GM12878 (cell line): Measurements from ENCODE around the gene DAPK3. TPM values are rescaled to one million over a fixed set of nuclear protein-coding genes. Genes with fewer than 3 reads are reported as not detected.

Experiments used
- ATAC-seq: fragments of 200-7000 bp; cut with Tn5 transposase; 3 replicates; pipeline ENCODE4 v1.9.1; 2020; ENCODE audit warnings: mild to moderate bottlenecking, moderate library complexity
- BruUV-seq: library from RNA; stranded (reverse); fragments of 400-500 nt; replicated peaks from 2 replicates; lab custom pipeline; 2021; lab: Mats Ljungman, UMichigan
- CTCF ChIA-PET: fragments of 300-600 bp; sonication (Branson Sonifier 250); formaldehyde crosslinking; extraction: SDS; loops from one replicate; lab custom pipeline; 2021; ENCODE audit warnings: inconsistent platforms; lab: Yijun Ruan, JAX
- POLR2A ChIA-PET: fragments of 350-600 bp; formaldehyde crosslinking; extraction: SDS; loops from one replicate; lab custom pipeline; 2021; ENCODE audit warnings: inconsistent platforms; lab: Charles Lee
- RAD21 ChIA-PET: fragments of 300-600 bp; sonication (Branson Sonifier 250); formaldehyde crosslinking; loops from one replicate; lab custom pipeline; 2023; ENCODE audit warnings: antibody characterized with exemption; ENCODE audit not compliant: unreplicated experiment; lab: Charles Lee
- SMC1A ChIA-PET: fragments of 300-600 bp; sonication (Branson Sonifier 250); formaldehyde crosslinking; loops from one replicate; lab custom pipeline; 2023; ENCODE audit not compliant: unreplicated experiment, uncharacterized antibody; lab: Charles Lee
- DNase-seq: peaks from one replicate; pipeline ENCODE4 v3.0.0-alpha.2; 2011; ENCODE audit warnings: low read depth, low spot score
- FAIRE-seq: peaks from 3 replicates; lab custom pipeline; 2011; peaks lifted over from hg19 to GRCh38; lab: Jason Lieb, UNC
- H2AFZ ChIP-seq: 2 replicates; pipeline ENCODE4 v1.6.0; 2011; ENCODE audit warnings: low read depth, low read length, control low read depth; ENCODE audit not compliant: control insufficient read depth
- H3K27ac ChIP-seq: 2 replicates; pipeline ENCODE4 v1.5.1; 2011; ENCODE audit warnings: control low read depth; ENCODE audit not compliant: control insufficient read depth, insufficient read depth
- H3K27me3 ChIP-seq, 2 experiments: replicated peaks in 1 of 2; 2 replicates each; pipeline versions ENCODE4 v1.6.0 to v1.6.1; 2011; ENCODE audit warnings: low read length in 1 of 2; ENCODE audit not compliant: control insufficient read depth in 2 of 2, insufficient read depth in 2 of 2
- H3K36me3 ChIP-seq, 2 experiments: 2 replicates each; pipeline ENCODE4 v1.5.1; 2011; ENCODE audit warnings: low read length in 1 of 2; ENCODE audit not compliant: control insufficient read depth in 2 of 2, insufficient read depth in 2 of 2
- H3K4me1 ChIP-seq: 2 replicates; pipeline ENCODE4 v1.6.1; 2011; ENCODE audit warnings: mild to moderate bottlenecking, low read length, moderate library complexity, mixed read lengths; ENCODE audit not compliant: control insufficient read depth, insufficient read depth
- H3K4me2 ChIP-seq: 2 replicates; pipeline ENCODE4 v1.6.0; 2011; ENCODE audit warnings: control low read depth; ENCODE audit not compliant: control insufficient read depth, insufficient read depth
- H3K4me3 ChIP-seq: fragments of 200-600 bp; sonication (generic); 2 replicates; pipeline ENCODE4 v1.5.1; 2016
- H3K79me2 ChIP-seq: 2 replicates; pipeline ENCODE4 v1.6.0; 2011; ENCODE audit warnings: low read length; ENCODE audit not compliant: control insufficient read depth, insufficient read depth
- H3K9ac ChIP-seq: 2 replicates; pipeline ENCODE4 v1.8.0; 2011; ENCODE audit warnings: low read length, control low read depth, mixed read lengths; ENCODE audit not compliant: control insufficient read depth, insufficient read depth
- H3K9me3 ChIP-seq: replicated peaks from 3 replicates; pipeline ENCODE4 v1.5.1; 2011; ENCODE audit warnings: mild to moderate bottlenecking, low read length; ENCODE audit not compliant: control insufficient read depth, insufficient read depth
- H4K20me1 ChIP-seq: 2 replicates; pipeline ENCODE4 v1.6.0; 2011; ENCODE audit not compliant: control insufficient read depth, insufficient read depth
- HDAC6 ChIP-seq: fragments of 200-600 bp; sonication (generic); IDR thresholded peaks from one replicate; pipeline ENCODE4 v1.8.0; 2017; ENCODE audit warnings: antibody characterized with exemption; ENCODE audit not compliant: unreplicated experiment
- MLLT1 ChIP-seq: fragments of 450-650 bp; IDR thresholded peaks from 2 replicates; pipeline ENCODE4 v1.6.1; 2016; ENCODE audit warnings: mild to moderate bottlenecking
- NBN ChIP-seq: fragments of 450-650 bp; IDR thresholded peaks from 2 replicates; pipeline ENCODE4 v1.6.1; 2016
- POLR2A ChIP-seq: IDR thresholded peaks from 2 replicates; pipeline ENCODE4 v1.6.1; 2011; ENCODE audit warnings: low read depth, mild to moderate bottlenecking, low read length
- POLR2AphosphoS5 ChIP-seq: IDR thresholded peaks from 2 replicates; pipeline ENCODE4 v1.6.1; 2011; ENCODE audit warnings: mild to moderate bottlenecking, low read length, inconsistent platforms
- SRF ChIP-seq, 2 experiments: IDR thresholded peaks; 2 replicates each; pipeline ENCODE4 v1.6.1; 2011; ENCODE audit warnings: low read depth in 2 of 2, low read length in 2 of 2, mild to moderate bottlenecking in 1 of 2, moderate library complexity in 1 of 2
- ZBED1 ChIP-seq: IDR thresholded peaks from 2 replicates; pipeline ENCODE4 v1.6.1; 2016; ENCODE audit warnings: borderline replicate concordance
- ZNF217 ChIP-seq: fragments of 450-650 bp; IDR thresholded peaks from 2 replicates; pipeline ENCODE4 v1.6.1; 2017; ENCODE audit warnings: antibody characterized with exemption, mild to moderate bottlenecking
- WGBS: methylation state at CpG from one replicate; pipeline ENCODE4 v1.1.6; 2016; ENCODE audit warnings: low lambda C conversion rate; ENCODE audit not compliant: insufficient replicate concordance, insufficient coverage; ENCODE audit errors: missing lambda C conversion rate; 5-methylcytosine and 5-hydroxymethylcytosine counted together
- in situ Hi-C: fragments of 300-500 bp; cut with MboI; formaldehyde crosslinking; loops from 9 replicates; pipeline ENCODE4 v1.14.3; 2018; ENCODE audit warnings: mixed read lengths
- intact Hi-C: fragments of 100-400 bp; cut with micrococcal nuclease; formaldehyde crosslinking; loops from one replicate; pipeline ENCODE4 v1.14.2; 2022; ENCODE audit not compliant: unreplicated experiment
- polyA plus RNA-seq, 11 experiments: library from polyadenylated mRNA; depleted of rRNA in 4 of 11; unstranded in 6 of 11; stranded (reverse) in 5 of 11; fragments of >200 nt; fragmentation: Nextera tagmentation in 4 of 11; fragmentation: Illumina TruSeq in 1 of 11; extraction: Ambion mirVana in 4 of 11; extraction: Trizol in 1 of 11; gene quantifications; 1 replicate in 1 of 11; 2 replicates in 10 of 11; pipeline versions ENCODE4 v1.2.1 to v1.2.3, GENCODE V29; 2011 to 2016; ENCODE audit warnings: inconsistent platforms in 2 of 11, missing spikeins in 2 of 11, low read depth in 1 of 11
- total RNA-seq, 4 experiments: library from RNA; depleted of rRNA in 3 of 4; stranded (reverse); fragments of >200 nt in 3 of 4; fragmentation: Illumina TruSeq in 1 of 4; extraction: Trizol in 1 of 4; gene quantifications; 2 replicates each; pipeline versions ENCODE4 v1.2.1 to v1.2.3, GENCODE V29; 2013 to 2021

The DAPK3 gene
- total and polyA plus RNA-seq, 10 of the 15 experiments (the other 5 are each of a cell fraction or from before 2014, with no cell fraction given) = 0.13 to 46.4 (median 24.8) TPM

GRCh38 chr19:3977242-3978143, 6.6 kb upstream of the DAPK3 start:
- Histone ChIP-seq H3K27me3 (no peaks in the 10 kb centered on the region), H3K36me3 (peaks cover 38 to 64% of the 10 kb centered on the region in 2 experiments), H3K4me2 (peak overlapping the region; percentile 33; the same call in 1 of the 2 replicates), H4K20me1 (peaks cover 38% of the 10 kb centered on the region), H3K9ac (no peak overlapping the region), H2AFZ (no peak overlapping the region), H3K9me3 (no peaks in the 10 kb centered on the region), H3K27ac (no peak overlapping the region), H3K4me1 (peaks cover 3% of the 10 kb centered on the region), H3K4me3 (no peak overlapping the region), H3K79me2 (peaks cover 49% of the 10 kb centered on the region)
- FAIRE-seq = no peak
- CTCF ChIA-PET = interaction anchor here (0.5 kb wide), 1 partner anchor 274 kb away, joined by 3 read pairs; no protein-coding TSS in a partner anchor
- POLR2A ChIA-PET = interaction anchor here (0.6 kb wide), 1 partner anchor 168 kb away, joined by 6 read pairs; no protein-coding TSS in a partner anchor
- peak; percentile 68; the same call in 1 of the 2 replicates for TF ChIP-seq ZBED1
- peak; percentile 73 for TF ChIP-seq POLR2A
- TF ChIP-seq MLLT1 = 0 out of 2 replicates have a peak, but pooled peaks have one; percentile 22
- 0 out of 4 replicates have a peak, but pooled peaks of 1 of the 2 experiments have one; percentile 2 for TF ChIP-seq SRF (IDR thresholded peaks at IDR 0.05; ENCODE audit: low read depth in 2 of 2, low read length in 2 of 2)
- no peak for TF ChIP-seq NBN
- peak; percentile 13 for TF ChIP-seq POLR2AphosphoS5
- TF ChIP-seq ZNF217 = no peak
- peak; percentile 46 for TF ChIP-seq HDAC6
- ATAC-seq = no peak; the same call in 1 of the 3 replicates
- intact Hi-C loops = no loop called here
- SMC1A ChIA-PET = no interaction called here
- in situ Hi-C loops = no loop called here
- RAD21 ChIA-PET = no interaction called here
- DNase-seq = no peak
- BruUV-seq = TSS peak; percentile 26
- WGBS = 93% methylated on average over 58 of the region's 59 CpGs
